ENCODE results near the gene ATG9A.

ATG9A gene

GRCh38 chr2:219245899-219246230, 16.4 kb upstream of the ATG9A start:
- no peak for DNase-seq (ENCODE audit: low spot score)
- TF ChIP-seq, protein P1, sequence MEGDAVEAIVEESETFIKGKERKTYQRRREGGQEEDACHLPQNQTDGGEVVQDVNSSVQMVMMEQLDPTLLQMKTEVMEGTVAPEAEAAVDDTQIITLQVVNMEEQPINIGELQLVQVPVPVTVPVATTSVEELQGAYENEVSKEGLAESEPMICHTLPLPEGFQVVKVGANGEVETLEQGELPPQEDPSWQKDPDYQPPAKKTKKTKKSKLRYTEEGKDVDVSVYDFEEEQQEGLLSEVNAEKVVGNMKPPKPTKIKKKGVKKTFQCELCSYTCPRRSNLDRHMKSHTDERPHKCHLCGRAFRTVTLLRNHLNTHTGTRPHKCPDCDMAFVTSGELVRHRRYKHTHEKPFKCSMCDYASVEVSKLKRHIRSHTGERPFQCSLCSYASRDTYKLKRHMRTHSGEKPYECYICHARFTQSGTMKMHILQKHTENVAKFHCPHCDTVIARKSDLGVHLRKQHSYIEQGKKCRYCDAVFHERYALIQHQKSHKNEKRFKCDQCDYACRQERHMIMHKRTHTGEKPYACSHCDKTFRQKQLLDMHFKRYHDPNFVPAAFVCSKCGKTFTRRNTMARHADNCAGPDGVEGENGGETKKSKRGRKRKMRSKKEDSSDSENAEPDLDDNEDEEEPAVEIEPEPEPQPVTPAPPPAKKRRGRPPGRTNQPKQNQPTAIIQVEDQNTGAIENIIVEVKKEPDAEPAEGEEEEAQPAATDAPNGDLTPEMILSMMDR (IDR thresholded peaks at IDR 0.05; ENCODE audit: extremely low read depth, missing control alignments) = no peak

GRCh38 chr2:219245148-219245898, 15.9 kb upstream of the ATG9A start, which contains the start of the genes GLB1L and STK16:
Gene GLB1L (minus strand): TSS chr2:219245444. CDS start chr2:219243573, 1,871 bp downstream.
Gene STK16 (plus strand): TSS chr2:219245479. CDS start chr2:219246000, 521 bp downstream.
- DNase-seq (ENCODE audit: low spot score) = peak; percentile 91
- TF ChIP-seq, protein P1 (IDR thresholded peaks at IDR 0.05; ENCODE audit: extremely low read depth, missing control alignments) = no peak

DNA sequence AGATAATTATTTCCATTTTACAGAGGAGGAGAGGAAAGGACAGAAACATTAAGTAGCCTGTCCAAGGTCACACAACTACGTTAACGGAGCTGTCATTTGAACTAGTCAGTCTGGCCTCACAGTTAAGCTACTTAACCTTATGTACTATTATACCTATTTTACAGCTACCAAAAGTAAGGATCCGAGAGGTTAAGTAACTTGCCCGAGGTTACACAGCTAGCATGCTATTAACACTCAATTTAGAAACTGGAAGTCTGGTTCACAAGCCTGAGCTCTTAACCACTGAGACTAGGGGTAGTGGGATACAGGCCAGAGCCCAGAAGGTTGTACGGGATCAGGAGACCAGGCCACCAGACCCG, 15.3 kb upstream of the ATG9A start:
- TF ChIP-seq, protein P1 (IDR thresholded peaks at IDR 0.05; ENCODE audit: extremely low read depth, missing control alignments) = no peak
- DNase-seq (ENCODE audit: low spot score) = no peak

GRCh38 chr2:219243291-219243761, 13.9 kb upstream of the ATG9A start:
- TF ChIP-seq, protein P1 (IDR thresholded peaks at IDR 0.05; ENCODE audit: extremely low read depth, missing control alignments) = no peak
- no peak for DNase-seq (ENCODE audit: low spot score)

DNA sequence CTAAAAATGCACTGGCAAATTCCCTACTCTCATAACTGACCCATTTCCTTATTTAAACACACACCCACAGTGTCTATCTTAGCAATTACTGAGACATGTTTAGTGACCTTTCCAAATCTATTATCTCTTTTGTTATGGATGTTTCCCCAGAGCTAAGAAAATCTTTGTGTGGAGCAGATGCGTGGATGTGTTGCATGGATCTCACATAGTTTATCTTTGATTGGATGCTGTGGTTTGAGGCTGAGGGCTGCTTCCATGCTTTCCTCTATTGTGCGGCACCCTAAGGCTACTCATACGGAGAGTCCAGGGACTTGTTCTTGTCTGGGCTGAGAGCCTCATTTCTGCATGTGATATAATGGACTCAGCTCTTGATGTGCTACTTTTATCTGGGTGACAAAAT, 4.9 kb upstream of the ATG9A start:
- TF ChIP-seq, protein P1 (IDR thresholded peaks at IDR 0.05; ENCODE audit: extremely low read depth, missing control alignments) = no peak
- DNase-seq (ENCODE audit: low spot score) = no peak

- TF ChIP-seq, protein P1 (IDR thresholded peaks at IDR 0.05; ENCODE audit: extremely low read depth, missing control alignments) = no peak
- DNase-seq (ENCODE audit: low spot score) = peak; percentile 55
Observed at GRCh38 chr2:219230059-219230540, 664 bp upstream of the ATG9A start.

DNA sequence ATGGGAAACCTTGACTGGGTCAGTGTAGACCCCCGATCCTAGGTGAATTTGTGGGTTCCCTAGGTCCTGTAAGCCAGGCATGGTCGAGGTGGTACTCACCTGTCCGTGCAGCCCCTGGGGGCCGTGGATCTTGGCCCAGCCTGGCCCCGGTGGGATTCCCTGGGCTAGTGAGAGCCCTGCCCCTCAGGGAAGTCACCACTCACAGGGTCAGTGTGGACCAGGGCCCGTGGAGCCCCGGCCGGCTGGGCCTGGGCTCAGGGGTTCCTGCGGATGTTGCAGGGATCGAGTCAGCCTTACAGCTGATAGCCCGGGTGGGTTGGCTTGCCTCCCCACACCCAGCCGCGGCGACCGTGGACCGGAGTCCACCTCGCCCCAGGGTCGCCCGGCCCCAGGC, 528 bp downstream of the ATG9A start:
- DNase-seq (ENCODE audit: low spot score) = no peak
- TF ChIP-seq, protein P1 (IDR thresholded peaks at IDR 0.05; ENCODE audit: extremely low read depth, missing control alignments) = no peak
